ENCODE measurements around the gene NRL.
A peak's percentile ranks its signal among the peaks of the same experiment; 100 is the strongest.

NRL gene

GRCh38 chr14:24084440-24084839 is 30.3 kb downstream of the NRL start:
- no peak for DNase-seq (ENCODE audit: low read depth)
- H3K36me3 ChIP-seq (ENCODE audit: control insufficient read depth, insufficient read depth, low read length, severe bottlenecking): no peaks in the 10 kb centered on the region
- no peak overlapping the region for H3K9ac ChIP-seq (ENCODE audit: low read length)
- no peak overlapping the region for H3K4me3 ChIP-seq (ENCODE audit: low read length)
- H3K4me1 ChIP-seq (ENCODE audit: control insufficient read depth, insufficient read depth, low read length): peaks cover 8% of the 10 kb centered on the region
- H3K9me3 ChIP-seq (ENCODE audit: control insufficient read depth, low read length): no peaks in the 10 kb centered on the region
- peaks cover 42% of the 10 kb centered on the region for H3K27me3 ChIP-seq (replicated peaks; ENCODE audit: control insufficient read depth, insufficient read depth, low read length)

GRCh38 chr14:24083462-24083861 is 31.3 kb downstream of the NRL start:
- H3K9ac ChIP-seq (ENCODE audit: low read length): no peak overlapping the region
- H3K4me3 ChIP-seq (ENCODE audit: low read length): no peak overlapping the region
- no peaks in the 10 kb centered on the region for H3K9me3 ChIP-seq (ENCODE audit: control insufficient read depth, low read length)
- peaks cover 52% of the 10 kb centered on the region for H3K27me3 ChIP-seq (replicated peaks; ENCODE audit: control insufficient read depth, insufficient read depth, low read length)
- no peak for DNase-seq (ENCODE audit: low read depth)
- H3K36me3 ChIP-seq (ENCODE audit: control insufficient read depth, insufficient read depth, low read length, severe bottlenecking): no peaks in the 10 kb centered on the region
- peaks cover 8% of the 10 kb centered on the region for H3K4me1 ChIP-seq (ENCODE audit: control insufficient read depth, insufficient read depth, low read length)

- no peak for DNase-seq (ENCODE audit: low read depth)
- no peaks in the 10 kb centered on the region for H3K9me3 ChIP-seq (ENCODE audit: control insufficient read depth, low read length)
- H3K36me3 ChIP-seq (ENCODE audit: control insufficient read depth, insufficient read depth, low read length, severe bottlenecking): no peaks in the 10 kb centered on the region
- H3K4me1 ChIP-seq (ENCODE audit: control insufficient read depth, insufficient read depth, low read length): peaks cover 8% of the 10 kb centered on the region
- H3K4me3 ChIP-seq (ENCODE audit: low read length): no peak overlapping the region
- H3K27me3 ChIP-seq (replicated peaks; ENCODE audit: control insufficient read depth, insufficient read depth, low read length): peaks cover 60% of the 10 kb centered on the region
- no peak overlapping the region for H3K9ac ChIP-seq (ENCODE audit: low read length)
Observed at GRCh38 chr14:24082411-24083080, 32.2 kb downstream of the NRL start.

GRCh38 chr14:24081739-24082211 is 33.0 kb downstream of the NRL start:
- H3K9ac ChIP-seq (ENCODE audit: low read length): no peak overlapping the region
- H3K9me3 ChIP-seq (ENCODE audit: control insufficient read depth, low read length): no peaks in the 10 kb centered on the region
- H3K4me1 ChIP-seq (ENCODE audit: control insufficient read depth, insufficient read depth, low read length): peaks cover 8% of the 10 kb centered on the region
- peak overlapping the region; percentile 78 for H3K4me3 ChIP-seq (ENCODE audit: low read length)
- no peak for DNase-seq (ENCODE audit: low read depth)
- peaks cover 65% of the 10 kb centered on the region for H3K27me3 ChIP-seq (replicated peaks; ENCODE audit: control insufficient read depth, insufficient read depth, low read length)
- no peaks in the 10 kb centered on the region for H3K36me3 ChIP-seq (ENCODE audit: control insufficient read depth, insufficient read depth, low read length, severe bottlenecking)

- DNase-seq (ENCODE audit: low read depth): peak; percentile 66
- Histone ChIP-seq H3K4me1 (ENCODE audit: control insufficient read depth, insufficient read depth, low read length) (peaks cover 8% of the 10 kb centered on the region), H3K9me3 (ENCODE audit: control insufficient read depth, low read length) (no peaks in the 10 kb centered on the region), H3K9ac (ENCODE audit: low read length) (peak overlapping the region; percentile 42), H3K27me3 (replicated peaks; ENCODE audit: control insufficient read depth, insufficient read depth, low read length) (peaks cover 67% of the 10 kb centered on the region), H3K4me3 (ENCODE audit: low read length) (peak overlapping the region; percentile 78), H3K36me3 (ENCODE audit: control insufficient read depth, insufficient read depth, low read length, severe bottlenecking) (no peaks in the 10 kb centered on the region)
Observed at GRCh38 chr14:24080888-24081738, 33.6 kb downstream of the NRL start.

GRCh38 chr14:24080142-24080530 is 34.6 kb downstream of the NRL start:
- Histone ChIP-seq H3K4me1 (ENCODE audit: control insufficient read depth, insufficient read depth, low read length) (peaks cover 8% of the 10 kb centered on the region), H3K4me3 (ENCODE audit: low read length) (no peak overlapping the region), H3K36me3 (ENCODE audit: control insufficient read depth, insufficient read depth, low read length, severe bottlenecking) (no peaks in the 10 kb centered on the region), H3K27me3 (replicated peaks; ENCODE audit: control insufficient read depth, insufficient read depth, low read length) (peaks cover 74% of the 10 kb centered on the region), H3K9me3 (ENCODE audit: control insufficient read depth, low read length) (no peaks in the 10 kb centered on the region), H3K9ac (ENCODE audit: low read length) (no peak overlapping the region)
- no peak for DNase-seq (ENCODE audit: low read depth)

- Histone ChIP-seq H3K9ac (ENCODE audit: low read length) (no peak overlapping the region), H3K4me1 (ENCODE audit: control insufficient read depth, insufficient read depth, low read length) (peaks cover 8% of the 10 kb centered on the region), H3K36me3 (ENCODE audit: control insufficient read depth, insufficient read depth, low read length, severe bottlenecking) (no peaks in the 10 kb centered on the region), H3K27me3 (replicated peaks; ENCODE audit: control insufficient read depth, insufficient read depth, low read length) (peaks cover 79% of the 10 kb centered on the region), H3K9me3 (ENCODE audit: control insufficient read depth, low read length) (no peaks in the 10 kb centered on the region), H3K4me3 (ENCODE audit: low read length) (no peak overlapping the region)
- no peak for DNase-seq (ENCODE audit: low read depth)
Observed at GRCh38 chr14:24079491-24080141, 35.1 kb downstream of the NRL start.

GRCh38 chr14:24078146-24078545 is 36.6 kb downstream of the NRL start:
- Histone ChIP-seq H3K4me1 (ENCODE audit: control insufficient read depth, insufficient read depth, low read length) (peaks cover 8% of the 10 kb centered on the region), H3K27me3 (replicated peaks; ENCODE audit: control insufficient read depth, insufficient read depth, low read length) (peaks cover 85% of the 10 kb centered on the region), H3K9ac (ENCODE audit: low read length) (no peak overlapping the region), H3K4me3 (ENCODE audit: low read length) (no peak overlapping the region), H3K9me3 (ENCODE audit: control insufficient read depth, low read length) (no peaks in the 10 kb centered on the region), H3K36me3 (ENCODE audit: control insufficient read depth, insufficient read depth, low read length, severe bottlenecking) (no peaks in the 10 kb centered on the region)
- DNase-seq (ENCODE audit: low read depth): no peak

GRCh38 chr14:24077086-24077485 is 37.7 kb downstream of the NRL start:
- H3K36me3 ChIP-seq (ENCODE audit: control insufficient read depth, insufficient read depth, low read length, severe bottlenecking): no peaks in the 10 kb centered on the region
- H3K27me3 ChIP-seq (replicated peaks; ENCODE audit: control insufficient read depth, insufficient read depth, low read length): peaks cover 86% of the 10 kb centered on the region
- no peak for DNase-seq (ENCODE audit: low read depth)
- no peaks in the 10 kb centered on the region for H3K9me3 ChIP-seq (ENCODE audit: control insufficient read depth, low read length)
- no peak overlapping the region for H3K9ac ChIP-seq (ENCODE audit: low read length)
- no peak overlapping the region for H3K4me3 ChIP-seq (ENCODE audit: low read length)
- H3K4me1 ChIP-seq (ENCODE audit: control insufficient read depth, insufficient read depth, low read length): peaks cover 8% of the 10 kb centered on the region

- Histone ChIP-seq H3K36me3 (ENCODE audit: control insufficient read depth, insufficient read depth, low read length, severe bottlenecking) (no peaks in the 10 kb centered on the region), H3K27me3 (replicated peaks; ENCODE audit: control insufficient read depth, insufficient read depth, low read length) (peaks cover 87% of the 10 kb centered on the region), H3K9me3 (ENCODE audit: control insufficient read depth, low read length) (no peaks in the 10 kb centered on the region), H3K4me1 (ENCODE audit: control insufficient read depth, insufficient read depth, low read length) (peaks cover 8% of the 10 kb centered on the region), H3K9ac (ENCODE audit: low read length) (no peak overlapping the region), H3K4me3 (ENCODE audit: low read length) (no peak overlapping the region)
- no peak for DNase-seq (ENCODE audit: low read depth)
Observed at GRCh38 chr14:24076302-24076601, 38.5 kb downstream of the NRL start.

GRCh38 chr14:24075485-24076301 is 39.1 kb downstream of the NRL start:
- peaks cover 90% of the 10 kb centered on the region for H3K27me3 ChIP-seq (replicated peaks; ENCODE audit: control insufficient read depth, insufficient read depth, low read length)
- no peak overlapping the region for H3K4me3 ChIP-seq (ENCODE audit: low read length)
- no peaks in the 10 kb centered on the region for H3K36me3 ChIP-seq (ENCODE audit: control insufficient read depth, insufficient read depth, low read length, severe bottlenecking)
- peaks cover 3% of the 10 kb centered on the region for H3K4me1 ChIP-seq (ENCODE audit: control insufficient read depth, insufficient read depth, low read length)
- H3K9ac ChIP-seq (ENCODE audit: low read length): no peak overlapping the region
- H3K9me3 ChIP-seq (ENCODE audit: control insufficient read depth, low read length): no peaks in the 10 kb centered on the region
- DNase-seq (ENCODE audit: low read depth): no peak

Data from adipocyte (in vitro differentiated cells).